Colonic mucosa (tissue), 4 donors: ENCODE measurements around the gene MCL1. TPM values are rescaled to one million over a fixed set of nuclear protein-coding genes. Genes with fewer than 3 reads are reported as not detected.

ENCODE experiments used
- DNase-seq: peaks from one replicate; pipeline ENCODE4 v3.0.0-alpha.2; 2020
- H3K27ac ChIP-seq: fragments of 200-600 bp; one replicate; pipeline ENCODE4 v1.8.0; 2021
- H3K27me3 ChIP-seq: fragments of 200-600 bp; one replicate; pipeline ENCODE4 v1.8.0; 2021
- H3K36me3 ChIP-seq: fragments of 200-600 bp; one replicate; pipeline ENCODE4 v1.8.0; 2021
- H3K4me1 ChIP-seq: fragments of 200-600 bp; one replicate; pipeline ENCODE4 v1.8.0; 2021; ENCODE audit warnings: mild to moderate bottlenecking
- H3K4me3 ChIP-seq: fragments of 200-600 bp; one replicate; pipeline ENCODE4 v1.8.0; 2021
- H3K9ac ChIP-seq, 2 donors: one replicate each; pipeline ENCODE4 v1.7.0; 2013; ENCODE audit warnings: control low read depth in 2 of 2, low read depth in 2 of 2, low read length in 2 of 2
- H3K9me3 ChIP-seq: fragments of 200-600 bp; one replicate; pipeline ENCODE4 v1.8.0; 2021
- CTCF ChIP-seq: fragments of 200-600 bp; IDR thresholded peaks from one replicate; pipeline ENCODE4 v1.8.0; 2022; ENCODE audit warnings: antibody characterized with exemption, mild to moderate bottlenecking
- intact Hi-C: fragments of 100-400 bp; cut with DNase I; formaldehyde crosslinking; loops from one replicate; pipeline ENCODE4 v1.14.1; 2022
- microRNA-seq: library from miRNA; unstranded; fragments of <30 nt; microRNA quantifications from one replicate; pipeline ENCODE4, GENCODE V29; 2019
- total RNA-seq, 2 donors: library from RNA; stranded (reverse); fragmentation: NEBNext Ultra II Directional in 1 of 2; extraction: Animal tissue kit (Norgen Biotek cat#: 25700) in 1 of 2; gene quantifications; one replicate each; pipeline ENCODE4 v1.2.1, GENCODE V29; 2021
- donor health status: healthy.
- donor health status: DM: no; HTN: no; CAD: no.
- donor health status: DM: no; HTN: no; CAD: no.

The MCL1 gene
- total RNA-seq, 2 donors from 2014 or later, result 151 to 285 TPM

GRCh38 chr1:150530491-150531159 is 48.8 kb downstream of the MCL1 start:
- intact Hi-C loops, result loop anchor here (5.0 kb wide), 1 partner anchor 63 kb away; no protein-coding TSS in a partner anchor
- no peaks in the 10 kb centered on the region for H3K36me3 ChIP-seq
- H3K27me3 ChIP-seq, result no peaks in the 10 kb centered on the region
- no peak for DNase-seq
- H3K27ac ChIP-seq, result no peak overlapping the region
- H3K4me3 ChIP-seq, result no peak overlapping the region
- TF ChIP-seq CTCF, result no peak
- no peak overlapping the region for H3K9ac ChIP-seq
- no peaks in the 10 kb centered on the region for H3K9me3 ChIP-seq
- peaks cover 6% of the 10 kb centered on the region for H3K4me1 ChIP-seq

- Histone ChIP-seq H3K27me3 (no peaks in the 10 kb centered on the region), H3K9ac (peak overlapping the region in 1 of 2 donors; percentile 73), H3K4me3 (no peak overlapping the region), H3K4me1 (peaks cover 6% of the 10 kb centered on the region), H3K27ac (peak overlapping the region; percentile 59), H3K36me3 (no peaks in the 10 kb centered on the region), H3K9me3 (no peaks in the 10 kb centered on the region)
- intact Hi-C loops, result no loop called here
- no peak for TF ChIP-seq CTCF
- DNase-seq, result no peak
Observed at GRCh38 chr1:150529017-150529416, 50.4 kb downstream of the MCL1 start.

GRCh38 chr1:150528196-150528595 is 51.2 kb downstream of the MCL1 start:
- H3K27me3 ChIP-seq, result no peaks in the 10 kb centered on the region
- H3K9me3 ChIP-seq, result no peaks in the 10 kb centered on the region
- no peak overlapping the region for H3K9ac ChIP-seq
- TF ChIP-seq CTCF, result no peak
- DNase-seq, result no peak
- H3K36me3 ChIP-seq, result no peaks in the 10 kb centered on the region
- intact Hi-C loops, result no loop called here
- H3K4me3 ChIP-seq, result no peak overlapping the region
- H3K27ac ChIP-seq, result no peak overlapping the region
- H3K4me1 ChIP-seq, result peaks cover 6% of the 10 kb centered on the region

- no peak for DNase-seq
- Histone ChIP-seq H3K27ac (no peak overlapping the region), H3K4me3 (no peak overlapping the region), H3K27me3 (no peaks in the 10 kb centered on the region), H3K4me1 (no peaks in the 10 kb centered on the region), H3K36me3 (no peaks in the 10 kb centered on the region), H3K9me3 (no peaks in the 10 kb centered on the region), H3K9ac (no peak overlapping the region)
- TF ChIP-seq CTCF, result no peak
- intact Hi-C loops, result no loop called here
Observed at GRCh38 chr1:150525348-150525747, 54.1 kb downstream of the MCL1 start.

Small RNA genes lying within 50 kb of the gene (microRNA-seq; reads per million reads assigned to microRNA genes)
- not detected for gene MIR4257

Other genes starting within 250 kb of the MCL1 start
- gene RPRD2, start 215.5 kb downstream of the MCL1 start, total RNA-seq, result 10 to 100 TPM; 27.0 to 28.9 TPM
- 10 to 100 TPM; 19.1 to 30.4 TPM for gene TARS2, start 92.2 kb downstream of the MCL1 start, total RNA-seq
- gene ECM1, start 71.5 kb downstream of the MCL1 start, total RNA-seq, result 10 to 100 TPM in 1 of 2 donors, 1 to 10 TPM in 1; 6.3 to 10.5 TPM
- gene FALEC, start 63.9 kb downstream of the MCL1 start, total RNA-seq, result not detected
- 1 to 10 TPM; 4.9 to 6.3 TPM for gene ADAMTSL4, start 30.2 kb downstream of the MCL1 start, total RNA-seq
- gene ENSA, start 50.0 kb upstream of the MCL1 start, total RNA-seq, result 100 to 1,000 TPM; 199 to 227 TPM
- gene GOLPH3L, start 117.5 kb upstream of the MCL1 start, total RNA-seq, result 100 to 1,000 TPM in 1 of 2 donors, 10 to 100 TPM in 1; 70.0 to 101 TPM
- gene HORMAD1, start 141.3 kb upstream of the MCL1 start, total RNA-seq, result 1 to 10 TPM in 1 of 2 donors, not detected in 1; 1.1 TPM
- gene CTSS, start 186.2 kb upstream of the MCL1 start, total RNA-seq, result 100 to 1,000 TPM; 210 to 554 TPM
- 10 to 100 TPM; 11.4 to 33.6 TPM for gene CTSK, start 228.7 kb upstream of the MCL1 start, total RNA-seq